Astrocyte (in vitro differentiated cells and primary cell): ENCODE data around the gene CNN2. TPM values are rescaled to one million over a fixed set of nuclear protein-coding genes. Genes with fewer than 3 reads are reported as not detected.

Experiments used
- DNase-seq: peaks from one replicate; pipeline ENCODE4 v3.0.0-alpha.2; 2010; ENCODE audit warnings: low read depth
- FAIRE-seq: peaks from 2 replicates; lab custom pipeline; 2011; peaks lifted over from hg19 to GRCh38; lab: Jason Lieb, UNC
- H2AFZ ChIP-seq: 2 replicates; pipeline ENCODE4 v1.6.0; 2012; ENCODE audit warnings: low read depth, low read length, inconsistent platforms
- H3K27ac ChIP-seq: 2 replicates; pipeline ENCODE4 v1.5.1; 2011; ENCODE audit warnings: low read depth, low read length, inconsistent platforms
- H3K27me3 ChIP-seq: 2 replicates; pipeline ENCODE4 v1.6.0; 2011; ENCODE audit warnings: low read length, inconsistent platforms; ENCODE audit not compliant: insufficient read depth
- H3K36me3 ChIP-seq: 2 replicates; pipeline ENCODE4 v1.5.1; 2011; ENCODE audit warnings: low read length, inconsistent platforms; ENCODE audit not compliant: insufficient read depth
- H3K4me1 ChIP-seq: 2 replicates; pipeline ENCODE4 v1.5.1; 2011; ENCODE audit warnings: low read length, inconsistent platforms; ENCODE audit not compliant: insufficient read depth
- H3K4me2 ChIP-seq: 2 replicates; pipeline ENCODE4 v1.6.0; 2012; ENCODE audit warnings: low read length, inconsistent platforms
- H3K4me3 ChIP-seq: 2 replicates; pipeline ENCODE4 v1.5.1; 2011; ENCODE audit warnings: low read depth, mild to moderate bottlenecking, low read length, inconsistent platforms; ENCODE audit not compliant: insufficient read depth
- H3K79me2 ChIP-seq: 2 replicates; pipeline ENCODE4 v1.6.0; 2012; ENCODE audit warnings: mild to moderate bottlenecking, low read length, inconsistent platforms; ENCODE audit not compliant: insufficient read depth
- H3K9ac ChIP-seq: 2 replicates; pipeline ENCODE4 v1.6.0; 2012; ENCODE audit warnings: mild to moderate bottlenecking, low read length, inconsistent platforms
- H3K9me3 ChIP-seq: 2 replicates; pipeline ENCODE4 v1.5.1; 2012; ENCODE audit warnings: low read depth, mild to moderate bottlenecking, low read length, inconsistent platforms; ENCODE audit not compliant: insufficient read depth
- H4K20me1 ChIP-seq: 2 replicates; pipeline ENCODE4 v1.6.0; 2012; ENCODE audit warnings: low read length, inconsistent platforms; ENCODE audit not compliant: insufficient read depth
- H3K27ac Mint-ChIP-seq: one replicate; pipeline ENCODE4 v1.8.0; 2021; ENCODE audit warnings: mild to moderate bottlenecking, mixed read lengths; ENCODE audit not compliant: unreplicated experiment
- H3K27me3 Mint-ChIP-seq: one replicate; pipeline ENCODE4 v1.8.0; 2021; ENCODE audit warnings: low read depth, mixed read lengths; ENCODE audit not compliant: unreplicated experiment
- H3K36me3 Mint-ChIP-seq: one replicate; pipeline ENCODE4 v1.8.0; 2021; ENCODE audit warnings: low read depth, mixed read lengths; ENCODE audit not compliant: unreplicated experiment
- H3K4me1 Mint-ChIP-seq: one replicate; pipeline ENCODE4 v1.8.0; 2021; ENCODE audit warnings: low read depth, mixed read lengths; ENCODE audit not compliant: unreplicated experiment
- H3K4me3 Mint-ChIP-seq: one replicate; pipeline ENCODE4 v1.8.0; 2021; ENCODE audit warnings: mild to moderate bottlenecking, moderate library complexity, mixed read lengths; ENCODE audit not compliant: unreplicated experiment
- H3K9me3 Mint-ChIP-seq: one replicate; pipeline ENCODE4 v1.8.0; 2021; ENCODE audit warnings: mild to moderate bottlenecking, mixed read lengths; ENCODE audit not compliant: unreplicated experiment
- CTCF ChIP-seq: IDR thresholded peaks from 2 replicates; pipeline ENCODE4 v1.5.1; 2011; ENCODE audit warnings: low read depth, mild to moderate bottlenecking, inconsistent platforms, low read length, moderate library complexity; ENCODE audit not compliant: insufficient read depth
- EZH2 ChIP-seq: IDR thresholded peaks from 2 replicates; pipeline ENCODE4 v1.6.1; 2012; ENCODE audit warnings: mild to moderate bottlenecking, low read length, inconsistent platforms; ENCODE audit not compliant: insufficient read depth
- total RNA-seq: library from RNA; stranded (reverse); gene quantifications from 2 replicates; pipeline ENCODE4 v1.2.1, GENCODE V29; 2021

CNN2 gene
- total RNA-seq, 1 donor from 2014 or later: 819 TPM

- FAIRE-seq: no peak
- peak overlapping the region; percentile 51 for H3K9ac ChIP-seq
- peak overlapping the region; percentile 70 for H3K4me2 ChIP-seq
- peak overlapping the region; percentile 15 for H3K4me3 ChIP-seq
- H3K4me3 Mint-ChIP-seq: peak overlapping the region; percentile 75
- no peaks in the 10 kb centered on the region for H3K9me3 Mint-ChIP-seq
- H3K4me1 Mint-ChIP-seq: peaks cover 22% of the 10 kb centered on the region
- H2AFZ ChIP-seq: no peak overlapping the region
- peak overlapping the region; percentile 78 for H3K27ac Mint-ChIP-seq
- H3K79me2 ChIP-seq: peaks cover 82% of the 10 kb centered on the region
- peak overlapping the region; percentile 48 for H3K27ac ChIP-seq
- no peaks in the 10 kb centered on the region for H3K27me3 ChIP-seq
- peaks cover 78% of the 10 kb centered on the region for H4K20me1 ChIP-seq
- H3K4me1 ChIP-seq: peaks cover 34% of the 10 kb centered on the region
- no peak for TF ChIP-seq EZH2
- TF ChIP-seq CTCF: no peak
- no peaks in the 10 kb centered on the region for H3K36me3 Mint-ChIP-seq
- DNase-seq: peak; percentile 76
- H3K27me3 Mint-ChIP-seq: no peaks in the 10 kb centered on the region
- H3K36me3 ChIP-seq: no peaks in the 10 kb centered on the region
- no peaks in the 10 kb centered on the region for H3K9me3 ChIP-seq
Measured at GRCh38 chr19:1016647-1017114, 9.7 kb upstream of the CNN2 start.

GRCh38 chr19:1017115-1017905 lies 9.1 kb upstream of the CNN2 start:
- Mint-ChIP-seq H3K9me3 (no peaks in the 10 kb centered on the region), H3K36me3 (no peaks in the 10 kb centered on the region), H3K4me3 (peak overlapping the region; percentile 75), H3K27me3 (no peaks in the 10 kb centered on the region), H3K27ac (peak overlapping the region; percentile 78), H3K4me1 (peaks cover 22% of the 10 kb centered on the region)
- peak overlapping the region; percentile 15 for H3K4me3 ChIP-seq
- H3K4me1 ChIP-seq: peaks cover 34% of the 10 kb centered on the region
- DNase-seq (no peak), FAIRE-seq (no peak)
- peaks cover 78% of the 10 kb centered on the region for H4K20me1 ChIP-seq
- no peaks in the 10 kb centered on the region for H3K36me3 ChIP-seq
- H3K27ac ChIP-seq: peak overlapping the region; percentile 48
- H3K4me2 ChIP-seq: peak overlapping the region; percentile 70
- peaks cover 82% of the 10 kb centered on the region for H3K79me2 ChIP-seq
- no peak overlapping the region for H2AFZ ChIP-seq
- H3K27me3 ChIP-seq: no peaks in the 10 kb centered on the region
- H3K9ac ChIP-seq: peak overlapping the region; percentile 51
- no peaks in the 10 kb centered on the region for H3K9me3 ChIP-seq
- TF ChIP-seq CTCF: no peak

GRCh38 chr19:1017906-1018305 lies 8.5 kb upstream of the CNN2 start:
- Mint-ChIP-seq H3K27me3 (no peaks in the 10 kb centered on the region), H3K27ac (no peak overlapping the region), H3K4me3 (peak overlapping the region; percentile 50), H3K9me3 (no peaks in the 10 kb centered on the region), H3K36me3 (no peaks in the 10 kb centered on the region), H3K4me1 (peaks cover 22% of the 10 kb centered on the region)
- no peak for FAIRE-seq
- Histone ChIP-seq H3K79me2 (peaks cover 81% of the 10 kb centered on the region), H2AFZ (no peak overlapping the region), H3K4me2 (peak overlapping the region; percentile 70), H4K20me1 (peaks cover 77% of the 10 kb centered on the region), H3K27me3 (no peaks in the 10 kb centered on the region), H3K4me1 (peaks cover 34% of the 10 kb centered on the region), H3K9me3 (no peaks in the 10 kb centered on the region), H3K4me3 (no peak overlapping the region), H3K9ac (peak overlapping the region; percentile 51), H3K27ac (no peak overlapping the region), H3K36me3 (no peaks in the 10 kb centered on the region)
- no peak for DNase-seq
- TF ChIP-seq CTCF: no peak
- TF ChIP-seq EZH2: no peak
